ENCODE data around the gene ENTHD1.
"Not testable (repeated sequence)": the region's sequence is repeated elsewhere in the genome, so short reads cannot be mapped to it uniquely, and the experiment has no call there.

Gene ENTHD1

GRCh38 chr22:39897841-39898240 lies 4.3 kb upstream of the ENTHD1 start:
- no peak for DNase-seq (ENCODE audit: low spot score)

- DNase-seq (ENCODE audit: low spot score): no peak
Measured at GRCh38 chr22:39896313-39896996, 2.9 kb upstream of the ENTHD1 start.

DNA sequence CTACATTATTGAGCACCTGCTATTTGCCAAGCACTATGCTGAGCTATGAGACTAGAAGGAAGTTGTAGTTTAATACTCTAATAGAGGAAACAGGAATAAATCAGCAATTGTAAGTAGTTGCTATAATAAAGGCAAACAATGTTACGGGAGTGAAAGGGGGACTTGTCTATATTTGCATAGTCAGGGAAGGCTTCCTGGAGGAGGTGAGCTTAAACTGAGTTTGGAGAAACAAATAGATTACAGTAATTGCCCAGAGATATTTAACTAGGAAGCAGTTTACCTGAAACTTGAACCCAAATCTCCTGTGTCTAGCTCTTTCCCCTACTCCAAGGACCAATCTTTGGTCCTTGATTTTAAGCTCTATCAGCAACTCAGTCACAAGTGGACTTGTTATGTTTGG lies 2.1 kb upstream of the ENTHD1 start:
- no peak for DNase-seq (ENCODE audit: low spot score)

DNA sequence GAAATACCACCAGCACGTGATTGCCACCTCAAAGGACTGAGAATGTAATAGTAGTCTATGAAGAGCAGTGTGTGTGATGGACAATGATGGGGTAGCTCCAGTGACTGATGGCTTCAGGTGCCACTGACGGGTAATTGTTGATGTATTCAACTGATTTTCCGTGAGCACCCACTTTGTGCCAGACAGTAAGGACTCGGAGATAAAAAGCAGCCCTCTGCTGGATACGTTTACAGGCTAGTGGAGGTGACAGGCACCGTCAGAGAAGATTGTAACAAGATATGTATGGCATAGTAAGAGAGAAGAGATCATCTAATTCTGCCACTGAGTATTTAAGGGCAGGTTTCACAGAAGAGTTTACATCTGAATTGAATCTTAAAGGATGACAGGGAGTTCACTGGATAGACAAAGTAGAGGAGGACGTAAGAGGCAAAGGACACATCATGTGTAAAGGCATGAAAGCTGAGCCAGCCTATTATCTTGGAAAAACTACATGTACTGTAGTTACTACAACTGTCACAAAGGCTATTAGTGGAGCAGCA lies 1.1 kb upstream of the ENTHD1 start:
- DNase-seq (ENCODE audit: low spot score): no peak

DNA sequence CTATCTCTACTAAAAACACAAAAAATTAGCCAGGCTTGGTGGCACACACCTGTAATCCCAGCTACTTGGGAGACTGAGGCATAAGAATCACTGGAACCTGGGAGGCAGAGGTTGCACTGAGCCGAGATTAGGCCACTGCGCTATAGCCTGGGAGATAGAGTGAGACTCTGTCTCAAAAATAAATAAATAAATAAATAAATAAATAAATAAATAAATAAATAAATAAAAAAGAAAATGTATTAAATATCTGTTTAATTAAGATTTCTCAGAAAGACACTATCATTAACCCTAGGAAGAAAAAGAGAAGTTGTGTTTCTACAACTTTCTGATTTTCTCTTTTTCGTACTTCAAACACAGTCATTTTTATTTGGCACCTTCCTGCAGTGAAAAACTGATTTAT lies 3.6 kb downstream of the ENTHD1 start:
- DNase-seq (ENCODE audit: low spot score): not testable (repeated sequence)

GRCh38 chr22:39883057-39883456 lies 10.5 kb downstream of the ENTHD1 start:
- DNase-seq (ENCODE audit: low spot score): no peak

GRCh38 chr22:39880722-39881121 lies 12.8 kb downstream of the ENTHD1 start:
- no peak for DNase-seq (ENCODE audit: low spot score)

GRCh38 chr22:39877079-39877845 lies 16.3 kb downstream of the ENTHD1 start:
- no peak for DNase-seq (ENCODE audit: low spot score)

- DNase-seq (ENCODE audit: low spot score): not testable (repeated sequence)
Measured at GRCh38 chr22:39875176-39875885, 18.2 kb downstream of the ENTHD1 start.

- no peak for DNase-seq (ENCODE audit: low spot score)
Measured at GRCh38 chr22:39873965-39874364, 19.6 kb downstream of the ENTHD1 start.

DNA sequence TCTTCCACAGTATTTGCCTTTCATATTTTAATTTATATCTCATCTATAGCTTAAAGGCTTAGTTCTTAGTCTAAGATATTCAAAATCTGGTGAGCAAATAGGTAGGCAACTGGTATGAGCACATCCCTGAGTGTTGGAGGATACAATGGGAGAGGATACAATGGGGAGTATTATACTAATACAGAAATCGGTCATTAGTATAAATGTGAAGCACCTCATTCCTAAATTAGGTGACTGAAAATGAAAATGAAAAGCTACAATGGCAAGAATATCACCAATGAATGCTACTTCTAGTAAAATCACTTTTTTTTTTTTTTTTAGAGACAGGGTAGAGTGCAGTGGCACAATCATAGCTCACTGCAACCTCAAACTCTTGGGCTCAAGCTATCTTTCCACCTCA lies 21.0 kb downstream of the ENTHD1 start:
- DNase-seq (ENCODE audit: low spot score): no peak

DNA sequence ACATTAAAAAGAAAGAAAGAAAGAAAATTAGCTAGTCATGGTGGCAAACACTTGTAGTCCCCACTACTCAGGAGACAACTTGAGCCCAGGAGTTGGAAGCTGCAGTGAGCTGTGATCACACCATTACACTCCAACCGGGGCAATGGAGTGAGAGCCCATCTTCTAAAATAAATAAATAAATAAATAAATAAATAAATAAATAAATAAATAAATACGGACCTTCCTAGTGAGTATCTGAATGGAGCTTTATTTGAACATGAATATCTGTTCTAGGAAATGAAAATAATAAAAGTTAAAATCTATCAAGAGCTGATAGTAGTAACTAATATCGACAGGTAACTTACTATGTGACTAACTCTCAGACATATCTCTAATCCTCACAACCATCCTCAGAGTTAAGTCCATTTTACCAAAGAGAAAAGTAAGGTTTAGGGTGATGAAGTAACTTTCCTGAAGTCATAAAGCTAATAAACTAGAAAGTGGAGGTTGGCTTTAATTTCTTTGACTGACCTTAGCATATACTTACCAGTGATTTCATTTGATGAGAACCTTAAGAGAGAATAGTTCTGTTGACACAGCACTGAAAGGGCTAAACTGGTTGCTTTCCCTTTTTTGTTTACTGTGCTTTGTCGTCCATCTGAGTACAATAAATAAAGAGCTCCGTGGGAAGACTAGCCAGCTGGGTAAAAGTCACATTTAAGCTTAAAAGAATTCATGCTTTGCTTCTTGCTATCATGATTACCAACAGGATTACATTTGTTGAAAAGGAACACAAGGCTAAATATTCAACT lies 22.4 kb downstream of the ENTHD1 start:
- DNase-seq (ENCODE audit: low spot score): no peak

- DNase-seq (ENCODE audit: low spot score): not testable (repeated sequence)
Measured at GRCh38 chr22:39869797-39870196, 23.8 kb downstream of the ENTHD1 start.

- DNase-seq (ENCODE audit: low spot score): no peak
Measured at GRCh38 chr22:39868741-39869140, 24.8 kb downstream of the ENTHD1 start.

DNA sequence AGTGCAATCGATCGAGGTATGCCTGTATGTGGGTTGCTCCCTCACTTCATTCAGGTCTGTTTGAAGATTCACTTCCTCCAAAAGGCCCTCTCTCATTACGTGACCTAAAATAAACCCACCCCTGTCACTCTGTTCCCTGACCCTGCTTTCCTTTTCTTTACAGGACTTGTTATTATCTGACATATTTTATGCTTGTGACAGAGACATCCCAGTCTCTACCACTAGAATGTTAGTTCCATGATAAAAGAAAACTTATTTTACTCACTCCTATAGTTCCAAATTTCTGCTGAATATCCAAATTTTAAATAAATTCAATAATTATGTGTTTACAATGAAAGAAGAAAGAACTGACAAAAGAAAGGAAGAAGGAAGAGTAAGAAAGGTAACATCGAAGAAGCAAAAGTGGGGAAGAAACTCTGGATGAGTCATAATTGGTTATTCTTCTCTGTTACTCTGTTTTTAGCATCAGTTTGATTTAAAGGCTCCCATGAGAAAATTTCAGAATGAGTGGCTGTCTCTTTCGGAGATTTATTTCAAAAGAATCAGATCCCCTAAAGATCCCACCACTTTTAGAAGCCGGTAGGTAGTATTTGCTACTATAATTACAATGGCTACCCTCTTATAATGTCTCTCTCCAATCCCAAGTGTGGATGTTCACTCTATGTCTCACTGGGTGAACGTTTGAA lies 33.5 kb downstream of the ENTHD1 start:
- no peak for DNase-seq (ENCODE audit: low spot score)

- no peak for DNase-seq (ENCODE audit: low spot score)
Measured at GRCh38 chr22:39856588-39856987, 37.0 kb downstream of the ENTHD1 start.

DNA sequence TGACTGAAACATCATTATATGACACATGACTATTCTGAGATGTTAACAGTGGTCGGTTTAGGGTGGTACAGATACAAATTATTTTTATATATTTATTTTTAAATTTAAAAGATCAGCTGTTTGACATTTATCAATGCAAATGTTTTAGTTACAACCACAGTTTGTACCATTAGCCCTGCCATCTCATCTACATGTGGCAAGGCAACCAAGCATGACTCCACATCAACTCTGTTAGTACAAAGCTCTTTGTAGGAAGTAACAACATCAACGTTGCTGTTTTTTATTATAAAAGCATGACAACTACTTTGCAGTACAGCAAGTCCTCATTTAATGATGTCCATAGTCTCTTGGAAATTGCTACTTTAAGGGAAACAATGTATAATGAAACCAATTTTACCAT lies 40.8 kb downstream of the ENTHD1 start:
- DNase-seq (ENCODE audit: low spot score): no peak

- DNase-seq (ENCODE audit: low spot score): no peak
Measured at GRCh38 chr22:39851606-39852315, 41.8 kb downstream of the ENTHD1 start.

- DNase-seq (ENCODE audit: low spot score): no peak
Measured at GRCh38 chr22:39847477-39847876, 46.1 kb downstream of the ENTHD1 start.

DNA sequence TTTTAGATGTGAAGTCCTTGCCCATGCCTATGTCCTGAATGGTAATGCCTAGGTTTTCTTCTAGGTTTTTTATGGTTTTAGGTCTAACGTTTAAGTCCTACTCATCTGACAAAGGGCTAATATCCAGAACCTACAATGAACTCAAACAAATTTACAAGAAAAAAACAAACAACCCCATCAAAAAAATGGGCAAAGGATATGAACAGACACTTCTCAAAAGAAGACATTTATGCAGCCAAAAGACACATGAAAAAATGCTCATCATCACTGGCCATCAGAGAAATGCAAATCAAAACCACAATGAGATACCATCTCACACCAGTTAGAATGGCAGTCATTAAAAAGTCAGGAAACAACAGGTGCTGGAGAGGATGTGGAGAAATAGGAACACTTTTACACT lies 47.0 kb downstream of the ENTHD1 start:
- DNase-seq (ENCODE audit: low spot score): not testable (repeated sequence)

DNA sequence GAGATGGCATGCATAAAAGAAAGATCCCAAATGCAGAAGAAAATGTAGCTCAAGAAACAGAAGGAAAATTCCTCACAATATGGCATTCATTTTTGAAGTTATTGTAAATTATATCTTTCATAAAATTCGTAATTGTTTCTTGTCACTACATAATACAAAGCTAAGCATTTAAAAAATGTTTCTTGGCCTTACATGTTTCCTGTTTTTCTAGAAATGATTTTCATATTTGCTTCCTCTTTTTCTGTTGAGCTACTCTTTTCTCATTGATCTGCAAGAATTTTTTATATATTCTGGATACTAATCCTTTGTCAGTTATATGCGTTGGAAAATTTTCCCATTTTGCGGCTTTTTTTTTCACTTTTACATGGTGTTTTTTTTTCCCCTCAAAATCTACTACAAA lies 48.0 kb downstream of the ENTHD1 start:
- no peak for DNase-seq (ENCODE audit: low spot score)
